SK-N-SH (cell line): ENCODE data around the gene KCNT1. TPM values are rescaled to one million over a fixed set of nuclear protein-coding genes. Genes with fewer than 3 reads are reported as not detected.

ENCODE experiments used
- CTCF ChIA-PET: fragments of 300-600, 350-600 bp; formaldehyde crosslinking; extraction: SDS; loops from one replicate; lab custom pipeline; 2021; lab: Yijun Ruan, JAX
- POLR2A ChIA-PET: fragments of 350-600 bp; sonication (Branson Sonifier 250); formaldehyde crosslinking; extraction: SDS; loops from one replicate; lab custom pipeline; 2020; ENCODE audit warnings: antibody characterized with exemption, inconsistent platforms; lab: Yijun Ruan, JAX
- DNase-seq: peaks from one replicate; pipeline ENCODE4 v3.0.0; 2012
- H2AFZ ChIP-seq: fragments of 200-600 bp; sonication (generic); 2 replicates; pipeline ENCODE4 v1.8.1; 2016; ENCODE audit warnings: antibody characterized with exemption, mild to moderate bottlenecking, low read depth
- H3F3A ChIP-seq: fragments of 200-600 bp; sonication (generic); replicated peaks from 2 replicates; pipeline ENCODE3; 2016; ENCODE audit warnings: antibody characterized with exemption, mild to moderate bottlenecking; ENCODE audit not compliant: insufficient read depth
- H3K27ac ChIP-seq, 2 experiments: fragments of 200-500 bp in 1 of 2; fragments of 200-600 bp in 1 of 2; sonication (Bioruptor generic) in 1 of 2; sonication (generic), shearing (Covaris generic) in 1 of 2; 2 replicates each; pipeline versions ENCODE4 v1.5.1 to v1.6.1; 2014 to 2016; ENCODE audit warnings: low read depth in 2 of 2, inconsistent platforms in 1 of 2, low read length in 1 of 2, mild to moderate bottlenecking in 1 of 2, mixed read lengths in 1 of 2
- H3K27me3 ChIP-seq: fragments of 200-600 bp; sonication (generic), shearing (Covaris generic); 2 replicates; pipeline ENCODE4 v1.6.1; 2016; ENCODE audit warnings: mixed run types; ENCODE audit not compliant: insufficient read depth
- H3K36me3 ChIP-seq, 2 experiments: fragments of 200-500 bp in 1 of 2; fragments of 200-600 bp in 1 of 2; sonication (Bioruptor generic) in 1 of 2; sonication (generic) in 1 of 2; replicated peaks in 1 of 2; 2 replicates each; pipeline versions ENCODE3 to v1.5.1; 2014 to 2016; ENCODE audit warnings: low read length in 1 of 2, mild to moderate bottlenecking in 1 of 2; ENCODE audit not compliant: insufficient read depth in 2 of 2, control insufficient read depth in 1 of 2
- H3K4me1 ChIP-seq, 2 experiments: fragments of 200-500 bp in 1 of 2; fragments of 200-600 bp in 1 of 2; sonication (Bioruptor generic) in 1 of 2; sonication (generic), shearing (Covaris generic) in 1 of 2; 2 replicates each; pipeline versions ENCODE4 v1.5.1 to v1.6.1; 2014 to 2016; ENCODE audit warnings: low read depth in 1 of 2, low read length in 1 of 2, mixed run types in 1 of 2; ENCODE audit not compliant: insufficient read depth in 2 of 2, control insufficient read depth in 1 of 2
- H3K4me2 ChIP-seq: fragments of 200-600 bp; sonication (generic), shearing (Covaris generic); 2 replicates; pipeline ENCODE4 v1.6.1; 2017; ENCODE audit warnings: mixed run types
- H3K4me3 ChIP-seq, 2 experiments: fragments of 200-500 bp in 1 of 2; fragments of 200-600 bp in 1 of 2; sonication (Bioruptor generic) in 1 of 2; sonication (generic), shearing (Covaris generic) in 1 of 2; 2 replicates each; pipeline versions ENCODE4 v1.5.1 to v1.8.1; 2014 to 2016; ENCODE audit warnings: low read depth in 2 of 2, inconsistent platforms in 1 of 2, low read length in 1 of 2, mild to moderate bottlenecking in 1 of 2, mixed read lengths in 1 of 2, moderate library complexity in 1 of 2
- H3K79me2 ChIP-seq: fragments of 200-600 bp; sonication (generic); 2 replicates; pipeline ENCODE4 v1.8.1; 2017; ENCODE audit warnings: mild to moderate bottlenecking; ENCODE audit not compliant: insufficient read depth
- H3K9ac ChIP-seq: fragments of 200-600 bp; sonication (generic); 2 replicates; pipeline ENCODE4 v1.6.1; 2017; ENCODE audit warnings: mixed run types
- H3K9me2 ChIP-seq: fragments of 200-600 bp; sonication (generic); 2 replicates; pipeline ENCODE4 v1.6.1; 2017; ENCODE audit warnings: mixed run types
- H3K9me3 ChIP-seq: fragments of 200-600 bp; sonication (generic); 2 replicates; pipeline ENCODE4 v1.6.1; 2017; ENCODE audit warnings: mixed run types, mild to moderate bottlenecking, moderate library complexity
- H4K20me1 ChIP-seq: fragments of 200-600 bp; sonication (generic); 2 replicates; pipeline ENCODE4 v1.6.1; 2017; ENCODE audit warnings: mild to moderate bottlenecking, mixed run types; ENCODE audit not compliant: insufficient read depth
- ELF1 ChIP-seq: IDR thresholded peaks from 2 replicates; pipeline ENCODE4 v1.4.0; 2012
- EZH2phosphoT487 ChIP-seq: fragments of 200-600 bp; sonication (generic); IDR thresholded peaks from 2 replicates; pipeline ENCODE4 v1.6.1; 2017; ENCODE audit warnings: low read depth, mixed run types, mild to moderate bottlenecking, antibody characterized with exemption, moderate library complexity, borderline replicate concordance
- FOSL2 ChIP-seq: IDR thresholded peaks from 2 replicates; pipeline ENCODE4 v1.4.0; 2012; ENCODE audit warnings: low read depth, mild to moderate bottlenecking, moderate library complexity, borderline replicate concordance
- FOXJ3 ChIP-seq: sonication (generic); formaldehyde crosslinking; IDR thresholded peaks from 2 replicates; pipeline ENCODE4 v1.5.1; 2020; ENCODE audit warnings: mild to moderate bottlenecking, missing genetic modification reagents
- FOXM1 ChIP-seq: IDR thresholded peaks from 2 replicates; pipeline ENCODE4 v1.4.0; 2012; ENCODE audit warnings: low read depth, mild to moderate bottlenecking
- MEF2A ChIP-seq: IDR thresholded peaks from 2 replicates; pipeline ENCODE4 v1.4.0; 2012; ENCODE audit warnings: low read depth, borderline replicate concordance
- MXI1 ChIP-seq: IDR thresholded peaks from 2 replicates; pipeline ENCODE4 v1.6.1; 2012; ENCODE audit warnings: mild to moderate bottlenecking, low read depth, low read length, improper control_type of control experiment
- NFIC ChIP-seq: IDR thresholded peaks from 2 replicates; pipeline ENCODE4 v1.4.0; 2012; ENCODE audit warnings: borderline replicate concordance
- NRF1 ChIP-seq: IDR thresholded peaks from 2 replicates; pipeline ENCODE4 v1.6.1; 2012; ENCODE audit warnings: low read depth, mild to moderate bottlenecking, low read length
- SIN3A ChIP-seq: IDR thresholded peaks from 2 replicates; pipeline ENCODE4 v1.6.1; 2012; ENCODE audit warnings: low read depth, mild to moderate bottlenecking, low read length, moderate library complexity, borderline replicate concordance
- SMC3 ChIP-seq: IDR thresholded peaks from 2 replicates; pipeline ENCODE4 v1.6.1; 2012; ENCODE audit warnings: low read depth, low read length, improper control_type of control experiment
- TEAD4 ChIP-seq: IDR thresholded peaks from 2 replicates; pipeline ENCODE4 v1.4.0; 2012; ENCODE audit warnings: mild to moderate bottlenecking, borderline replicate concordance; ENCODE audit not compliant: insufficient read depth
- YY1 ChIP-seq: IDR thresholded peaks from 2 replicates; pipeline ENCODE4 v1.4.0; 2012; ENCODE audit warnings: low read depth, mild to moderate bottlenecking
- WGBS: methylation state at CpG from one replicate; pipeline ENCODE4 v1.1.6; 2017; ENCODE audit warnings: low lambda C conversion rate; 5-methylcytosine and 5-hydroxymethylcytosine counted together
- polyA plus RNA-seq, 3 experiments: library from polyadenylated mRNA; depleted of rRNA; stranded (reverse); fragments of >200 nt; gene quantifications; 2 replicates each; pipeline ENCODE4 v1.2.3, GENCODE V29; 2012
- TF ChIP-seq, protein P1 (sequence below): IDR thresholded peaks from 2 replicates; pipeline ENCODE4 v1.4.0; 2012; ENCODE audit warnings: low read depth
- TF ChIP-seq, protein P2 (sequence below): IDR thresholded peaks from 2 replicates; pipeline ENCODE4 v1.4.0; 2012; ENCODE audit warnings: low read depth, borderline replicate concordance
- TF ChIP-seq, protein P3 (sequence below): fragments of 150-350 bp; IDR thresholded peaks from 2 replicates; pipeline ENCODE4 v1.6.1; 2017; ENCODE audit warnings: antibody characterized with exemption, low read length, low read depth, borderline replicate concordance
- TF ChIP-seq, protein P4 (sequence below): fragments of 150-350 bp; IDR thresholded peaks from 2 replicates; pipeline ENCODE4 v1.6.1; 2016; ENCODE audit warnings: mild to moderate bottlenecking, low read depth, low read length

Gene KCNT1
- polyA plus RNA-seq, 1 of the 3 experiments (the other 2 are of a cell fraction) = 0.08 TPM

DNA sequence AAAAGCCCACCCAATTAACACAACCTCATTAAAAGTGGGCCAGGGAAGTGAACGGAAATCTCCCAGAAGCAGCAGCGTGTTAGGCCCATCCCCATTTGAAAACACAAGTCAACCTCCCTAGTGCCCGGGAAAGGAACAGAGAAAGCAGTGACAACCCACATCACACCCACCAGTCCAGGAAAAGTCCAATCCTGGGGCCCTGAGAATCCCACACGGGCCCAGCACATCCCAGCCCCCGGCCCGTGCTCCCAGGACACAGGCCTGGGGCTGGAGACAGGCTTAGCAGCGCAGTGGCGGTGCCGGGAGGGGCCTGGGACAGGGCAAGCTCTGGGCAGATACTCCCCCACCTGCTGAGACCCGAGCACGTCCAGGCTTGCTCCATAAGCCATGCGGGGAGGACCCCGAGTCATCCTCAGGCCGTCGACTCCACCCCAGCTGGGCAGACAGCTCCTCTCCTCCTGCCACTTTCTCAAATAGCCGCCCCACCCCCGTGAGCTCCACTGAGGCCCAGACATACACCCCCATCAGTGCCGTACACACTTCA is 101.0 kb downstream of the KCNT1 start:
- peak; percentile 33 for DNase-seq
- no peaks in the 10 kb centered on the region; the same call in 1 of the 2 replicates for H3K27me3 ChIP-seq
- POLR2A ChIA-PET = no interaction called here
- TF ChIP-seq NRF1 = no peak
- no peak for TF ChIP-seq TEAD4
- TF ChIP-seq, protein P1, sequence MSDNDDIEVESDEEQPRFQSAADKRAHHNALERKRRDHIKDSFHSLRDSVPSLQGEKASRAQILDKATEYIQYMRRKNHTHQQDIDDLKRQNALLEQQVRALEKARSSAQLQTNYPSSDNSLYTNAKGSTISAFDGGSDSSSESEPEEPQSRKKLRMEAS = no peak
- TF ChIP-seq NFIC = no peak
- peaks cover 0 to 5% of the 10 kb centered on the region in 2 experiments for H3K36me3 ChIP-seq
- no peak overlapping the region for H3K4me2 ChIP-seq
- no peaks in the 10 kb centered on the region for H3K9me2 ChIP-seq
- peaks cover 0 to 3% of the 10 kb centered on the region in 2 experiments; a peak in 1 of 4 replicates for H3K4me1 ChIP-seq
- H3F3A ChIP-seq = no peaks in the 10 kb centered on the region
- CTCF ChIA-PET = interaction anchor here (0.8 to 1.8 kb wide), 2 partner anchors 20 to 163 kb away, joined by 3 to 4 read pairs; no protein-coding TSS in a partner anchor
- no peaks in the 10 kb centered on the region for H3K79me2 ChIP-seq
- H3K27ac ChIP-seq = no peak overlapping the region
- no peak overlapping the region for H3K4me3 ChIP-seq
- WGBS = 71% methylated on average over 11 of the region's 18 CpGs
- no peak overlapping the region for H2AFZ ChIP-seq
- H3K9ac ChIP-seq = no peak overlapping the region
- H3K9me3 ChIP-seq = no peaks in the 10 kb centered on the region
- H4K20me1 ChIP-seq = no peaks in the 10 kb centered on the region

DNA sequence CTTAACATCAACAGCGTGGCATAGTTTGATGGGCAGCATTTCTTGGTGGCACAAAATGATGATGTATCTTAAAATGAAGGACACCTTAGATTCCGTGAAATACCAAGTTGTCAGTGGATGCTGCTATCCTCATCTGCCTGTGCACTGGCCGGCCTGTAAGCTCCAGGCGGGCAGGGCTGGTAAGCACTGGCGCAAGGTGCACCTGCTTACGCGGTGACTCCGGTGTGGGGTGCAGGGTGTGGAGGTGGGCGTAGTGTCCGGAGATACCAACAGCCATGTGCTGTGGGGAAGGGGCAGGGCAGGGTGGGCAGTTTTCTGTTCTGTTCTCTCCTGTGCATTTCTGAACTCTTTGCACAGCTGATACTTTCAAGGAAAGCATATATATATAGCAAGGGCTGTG is 101.5 kb downstream of the KCNT1 start:
- H3K27me3 ChIP-seq = no peaks in the 10 kb centered on the region; the same call in 1 of the 2 replicates
- no peak overlapping the region for H3K9ac ChIP-seq
- H3K36me3 ChIP-seq = peaks cover 3 to 5% of the 10 kb centered on the region in 2 experiments
- no peak overlapping the region for H2AFZ ChIP-seq
- H3K79me2 ChIP-seq = no peaks in the 10 kb centered on the region
- DNase-seq = no peak
- peaks cover under 1% of the 10 kb centered on the region for H3F3A ChIP-seq
- H3K27ac ChIP-seq = no peak overlapping the region
- H3K9me2 ChIP-seq = no peaks in the 10 kb centered on the region
- no peak for TF ChIP-seq FOXJ3 (CRISPR knock-in tag)
- TF ChIP-seq ELF1 = no peak
- no peak for TF ChIP-seq NFIC
- TF ChIP-seq, protein P2, sequence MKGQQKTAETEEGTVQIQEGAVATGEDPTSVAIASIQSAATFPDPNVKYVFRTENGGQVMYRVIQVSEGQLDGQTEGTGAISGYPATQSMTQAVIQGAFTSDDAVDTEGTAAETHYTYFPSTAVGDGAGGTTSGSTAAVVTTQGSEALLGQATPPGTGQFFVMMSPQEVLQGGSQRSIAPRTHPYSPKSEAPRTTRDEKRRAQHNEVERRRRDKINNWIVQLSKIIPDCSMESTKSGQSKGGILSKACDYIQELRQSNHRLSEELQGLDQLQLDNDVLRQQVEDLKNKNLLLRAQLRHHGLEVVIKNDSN = no peak
- no peak for TF ChIP-seq MEF2A
- TF ChIP-seq YY1 = no peak
- no peak for TF ChIP-seq EZH2phosphoT487
- TF ChIP-seq, protein P3, sequence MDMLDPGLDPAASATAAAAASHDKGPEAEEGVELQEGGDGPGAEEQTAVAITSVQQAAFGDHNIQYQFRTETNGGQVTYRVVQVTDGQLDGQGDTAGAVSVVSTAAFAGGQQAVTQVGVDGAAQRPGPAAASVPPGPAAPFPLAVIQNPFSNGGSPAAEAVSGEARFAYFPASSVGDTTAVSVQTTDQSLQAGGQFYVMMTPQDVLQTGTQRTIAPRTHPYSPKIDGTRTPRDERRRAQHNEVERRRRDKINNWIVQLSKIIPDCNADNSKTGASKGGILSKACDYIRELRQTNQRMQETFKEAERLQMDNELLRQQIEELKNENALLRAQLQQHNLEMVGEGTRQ = no peak
- TF ChIP-seq FOSL2 = no peak
- TF ChIP-seq MXI1 = no peak
- no peak for TF ChIP-seq SIN3A
- TF ChIP-seq, protein P4, sequence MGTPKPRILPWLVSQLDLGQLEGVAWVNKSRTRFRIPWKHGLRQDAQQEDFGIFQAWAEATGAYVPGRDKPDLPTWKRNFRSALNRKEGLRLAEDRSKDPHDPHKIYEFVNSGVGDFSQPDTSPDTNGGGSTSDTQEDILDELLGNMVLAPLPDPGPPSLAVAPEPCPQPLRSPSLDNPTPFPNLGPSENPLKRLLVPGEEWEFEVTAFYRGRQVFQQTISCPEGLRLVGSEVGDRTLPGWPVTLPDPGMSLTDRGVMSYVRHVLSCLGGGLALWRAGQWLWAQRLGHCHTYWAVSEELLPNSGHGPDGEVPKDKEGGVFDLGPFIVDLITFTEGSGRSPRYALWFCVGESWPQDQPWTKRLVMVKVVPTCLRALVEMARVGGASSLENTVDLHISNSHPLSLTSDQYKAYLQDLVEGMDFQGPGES = no peak
- TF ChIP-seq FOXM1 = no peak
- no peak for TF ChIP-seq SMC3
- H4K20me1 ChIP-seq = no peaks in the 10 kb centered on the region
- no peaks in the 10 kb centered on the region for H3K4me1 ChIP-seq
- CTCF ChIA-PET = interaction anchor here (0.8 to 1.8 kb wide), 2 partner anchors 21 to 163 kb away, joined by 3 to 4 read pairs; no protein-coding TSS in a partner anchor
- H3K4me2 ChIP-seq = no peak overlapping the region
- WGBS = 97% methylated on average over 9 of the region's 10 CpGs
- H3K4me3 ChIP-seq = no peak overlapping the region
- no peaks in the 10 kb centered on the region for H3K9me3 ChIP-seq
- POLR2A ChIA-PET = no interaction called here
